Endodermal cell (in vitro differentiated cells): Measurements from ENCODE around the gene GRIK3. TPM values are rescaled to one million over a fixed set of nuclear protein-coding genes. Genes with fewer than 3 reads are reported as not detected.

Experiments used
- DNase-seq: peaks from one replicate; pipeline ENCODE4 v3.0.0-alpha.2; 2017
- H3K27ac ChIP-seq: 2 replicates; pipeline ENCODE4 v1.5.1; 2013; ENCODE audit warnings: mild to moderate bottlenecking, low read depth, low read length, moderate library complexity
- H3K27me3 ChIP-seq: 2 replicates; pipeline ENCODE4 v1.6.1; 2013; ENCODE audit warnings: mild to moderate bottlenecking, low read length, moderate library complexity; ENCODE audit not compliant: insufficient read depth, control insufficient read depth, poor library complexity, severe bottlenecking
- H3K36me3 ChIP-seq: 2 replicates; pipeline ENCODE4 v1.7.0; 2013; ENCODE audit warnings: mild to moderate bottlenecking, low read length, moderate library complexity; ENCODE audit not compliant: control insufficient read depth, insufficient read depth
- H3K4me1 ChIP-seq: one replicate; pipeline ENCODE4 v1.7.0; 2013; ENCODE audit warnings: low read length; ENCODE audit not compliant: control insufficient read depth, insufficient read depth
- H3K4me3 ChIP-seq: 2 replicates; pipeline ENCODE4 v1.5.1; 2013; ENCODE audit warnings: mild to moderate bottlenecking, low read length, moderate library complexity
- H3K9ac ChIP-seq: 2 replicates; pipeline ENCODE4 v1.6.1; 2013; ENCODE audit warnings: mild to moderate bottlenecking, low read length, moderate library complexity; ENCODE audit not compliant: poor library complexity, severe bottlenecking; ENCODE audit errors: extremely low read depth
- H3K9me3 ChIP-seq: 2 replicates; pipeline ENCODE4 v1.6.1; 2013; ENCODE audit warnings: mild to moderate bottlenecking, low read length, moderate library complexity; ENCODE audit not compliant: control insufficient read depth
- H3K27ac Mint-ChIP-seq: 2 replicates; pipeline ENCODE4 v1.8.0; 2020; ENCODE audit warnings: mixed read lengths
- H3K27me3 Mint-ChIP-seq: 2 replicates; pipeline ENCODE4 v1.8.0; 2021; ENCODE audit warnings: mild to moderate bottlenecking, mixed read lengths; ENCODE audit not compliant: insufficient read depth
- H3K36me3 Mint-ChIP-seq: 2 replicates; pipeline ENCODE4 v1.8.0; 2020; ENCODE audit warnings: low read depth, mixed read lengths
- H3K4me1 Mint-ChIP-seq: 2 replicates; pipeline ENCODE4 v1.8.0; 2020; ENCODE audit warnings: mixed read lengths
- H3K4me3 Mint-ChIP-seq: 2 replicates; pipeline ENCODE4 v1.8.0; 2020; ENCODE audit warnings: mild to moderate bottlenecking, moderate library complexity, mixed read lengths
- H3K9me3 Mint-ChIP-seq: 2 replicates; pipeline ENCODE4 v1.8.0; 2020; ENCODE audit warnings: mild to moderate bottlenecking, mixed read lengths
- WGBS, 2 experiments: methylation state at CpG; one replicate each; pipeline versions ENCODE4 v1.1.5 to v1.1.7; 2013; ENCODE audit warnings: missing lambda C conversion rate in 2 of 2, mixed read lengths in 1 of 2; ENCODE audit not compliant: insufficient coverage in 1 of 2, insufficient read length in 1 of 2; 5-methylcytosine and 5-hydroxymethylcytosine counted together
- total RNA-seq, 2 donors: library from RNA; stranded (reverse); fragmentation: NEBNext Ultra II Directional in 1 of 2; extraction: Animal tissue kit (Norgen Biotek cat#: 25700) in 1 of 2; gene quantifications; 2 replicates in 1 of 2; 3 replicates in 1 of 2; pipeline ENCODE4 v1.2.1, GENCODE V29; 2021
- TF ChIP-seq, protein P1 (sequence below): fragments of 200-600 bp; sonication (generic); conservative IDR thresholded peaks from 2 replicates; pipeline ENCODE4 v1.5.0; 2021; ENCODE audit warnings: antibody characterized with exemption, mild to moderate bottlenecking

Gene GRIK3
- total RNA-seq, 2 donors from 2014 or later: 13.4 to 32.4 TPM

DNA sequence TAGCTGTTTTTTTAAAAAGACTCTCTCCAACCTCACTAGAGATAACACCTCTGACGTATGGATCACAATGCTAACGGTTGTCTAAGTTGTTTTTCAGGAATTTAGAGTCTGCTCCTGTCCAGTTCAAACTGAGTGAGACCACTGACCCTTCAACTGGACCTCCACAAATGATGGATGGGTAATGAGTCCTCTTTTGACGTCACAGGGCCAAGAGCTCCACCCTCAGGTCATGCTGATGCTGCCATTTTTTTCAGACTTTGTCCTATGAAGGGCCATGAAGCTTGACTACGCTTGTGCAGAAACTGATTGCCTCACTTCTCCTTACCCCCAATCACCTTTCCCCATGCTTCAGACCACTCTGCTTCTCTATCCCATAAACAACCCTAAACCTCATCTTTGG lies 16.6 kb downstream of the GRIK3 start:
- H3K27ac Mint-ChIP-seq: no peak overlapping the region
- no peak overlapping the region for H3K9ac ChIP-seq
- peaks cover 20% of the 10 kb centered on the region for H3K27me3 Mint-ChIP-seq
- no peaks in the 10 kb centered on the region for H3K36me3 ChIP-seq
- H3K27ac ChIP-seq: no peak overlapping the region
- peaks cover 13% of the 10 kb centered on the region for H3K4me1 ChIP-seq
- TF ChIP-seq, protein P1, sequence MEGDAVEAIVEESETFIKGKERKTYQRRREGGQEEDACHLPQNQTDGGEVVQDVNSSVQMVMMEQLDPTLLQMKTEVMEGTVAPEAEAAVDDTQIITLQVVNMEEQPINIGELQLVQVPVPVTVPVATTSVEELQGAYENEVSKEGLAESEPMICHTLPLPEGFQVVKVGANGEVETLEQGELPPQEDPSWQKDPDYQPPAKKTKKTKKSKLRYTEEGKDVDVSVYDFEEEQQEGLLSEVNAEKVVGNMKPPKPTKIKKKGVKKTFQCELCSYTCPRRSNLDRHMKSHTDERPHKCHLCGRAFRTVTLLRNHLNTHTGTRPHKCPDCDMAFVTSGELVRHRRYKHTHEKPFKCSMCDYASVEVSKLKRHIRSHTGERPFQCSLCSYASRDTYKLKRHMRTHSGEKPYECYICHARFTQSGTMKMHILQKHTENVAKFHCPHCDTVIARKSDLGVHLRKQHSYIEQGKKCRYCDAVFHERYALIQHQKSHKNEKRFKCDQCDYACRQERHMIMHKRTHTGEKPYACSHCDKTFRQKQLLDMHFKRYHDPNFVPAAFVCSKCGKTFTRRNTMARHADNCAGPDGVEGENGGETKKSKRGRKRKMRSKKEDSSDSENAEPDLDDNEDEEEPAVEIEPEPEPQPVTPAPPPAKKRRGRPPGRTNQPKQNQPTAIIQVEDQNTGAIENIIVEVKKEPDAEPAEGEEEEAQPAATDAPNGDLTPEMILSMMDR: peak; percentile 50
- no peak overlapping the region for H3K4me3 Mint-ChIP-seq
- WGBS, 2 experiments: 77 to 88% methylated on average over 3 to 4 of the region's 4 CpGs
- peaks cover 22% of the 10 kb centered on the region for H3K4me1 Mint-ChIP-seq
- peaks cover 7% of the 10 kb centered on the region for H3K36me3 Mint-ChIP-seq
- H3K9me3 Mint-ChIP-seq: peaks cover 9% of the 10 kb centered on the region
- no peak for DNase-seq
- H3K4me3 ChIP-seq: peak overlapping the region; percentile 12
- peaks cover 13% of the 10 kb centered on the region for H3K9me3 ChIP-seq
- no peaks in the 10 kb centered on the region for H3K27me3 ChIP-seq

DNA sequence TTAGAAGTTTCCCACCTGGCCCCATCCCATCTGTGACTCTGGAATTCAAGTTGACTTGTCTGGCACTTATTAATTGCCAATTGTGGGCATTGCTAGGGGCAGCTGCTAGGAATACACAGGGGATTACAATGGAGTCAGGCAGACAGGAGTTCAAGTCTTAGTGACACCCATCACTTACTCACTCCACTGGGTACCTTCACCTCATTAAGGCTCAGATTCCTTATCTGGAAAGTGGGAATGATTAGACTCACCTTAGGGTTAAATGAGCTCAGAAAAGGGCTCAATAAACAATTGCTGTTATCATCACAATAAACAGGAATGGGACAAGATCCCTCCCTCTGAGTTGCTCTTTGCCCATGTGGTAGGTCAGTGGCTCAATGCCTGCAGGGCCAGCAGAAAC lies 18.2 kb downstream of the GRIK3 start:
- Mint-ChIP-seq H3K27ac (peak overlapping the region; percentile 61), H3K4me3 (no peak overlapping the region), H3K36me3 (peaks cover 7% of the 10 kb centered on the region), H3K4me1 (peaks cover 22% of the 10 kb centered on the region), H3K27me3 (peaks cover 14% of the 10 kb centered on the region), H3K9me3 (peaks cover 9% of the 10 kb centered on the region)
- H3K9me3 ChIP-seq: peaks cover 13% of the 10 kb centered on the region
- H3K4me3 ChIP-seq: no peak overlapping the region
- DNase-seq: no peak
- peaks cover 13% of the 10 kb centered on the region for H3K4me1 ChIP-seq
- TF ChIP-seq, protein P1: no peak
- no peaks in the 10 kb centered on the region for H3K27me3 ChIP-seq
- peak overlapping the region; percentile 54 for H3K9ac ChIP-seq
- no peaks in the 10 kb centered on the region for H3K36me3 ChIP-seq
- H3K27ac ChIP-seq: no peak overlapping the region

DNA sequence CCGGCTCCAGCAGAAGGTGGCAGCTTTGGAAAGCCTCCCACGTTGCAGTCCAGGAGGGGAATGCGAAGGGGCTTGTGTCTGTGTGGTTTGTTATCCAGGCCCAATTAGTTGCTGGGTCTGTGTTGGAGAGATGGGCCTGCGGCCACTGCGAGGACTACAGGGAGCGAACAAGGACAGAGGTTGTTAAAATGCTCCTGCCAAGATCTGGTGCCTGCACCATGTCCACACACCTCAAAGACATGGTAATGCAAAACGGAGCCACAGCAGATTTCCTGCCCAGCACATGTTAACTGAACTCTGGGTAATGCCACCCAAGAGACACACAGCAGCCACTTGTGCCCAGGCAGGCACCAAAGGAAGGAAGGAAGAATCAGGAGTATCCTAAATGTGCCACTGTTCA lies 18.6 kb downstream of the GRIK3 start:
- H3K27ac Mint-ChIP-seq: peak overlapping the region; percentile 80
- Histone ChIP-seq H3K36me3 (no peaks in the 10 kb centered on the region), H3K27me3 (no peaks in the 10 kb centered on the region), H3K9ac (peak overlapping the region; percentile 54), H3K9me3 (peaks cover 13% of the 10 kb centered on the region), H3K4me3 (no peak overlapping the region), H3K4me1 (peaks cover 13% of the 10 kb centered on the region), H3K27ac (peak overlapping the region; percentile 45)
- peaks cover 22% of the 10 kb centered on the region for H3K4me1 Mint-ChIP-seq
- TF ChIP-seq, protein P1: no peak
- H3K4me3 Mint-ChIP-seq: no peak overlapping the region
- peaks cover 9% of the 10 kb centered on the region for H3K9me3 Mint-ChIP-seq
- peaks cover 12% of the 10 kb centered on the region for H3K27me3 Mint-ChIP-seq
- peaks cover 7% of the 10 kb centered on the region for H3K36me3 Mint-ChIP-seq
- 83 to 86% methylated on average over 2 to 7 of the region's 7 CpGs for WGBS, 2 experiments
- no peak for DNase-seq
